ENCODE measurements around the gene AUTS2. TPM values are rescaled to one million over a fixed set of nuclear protein-coding genes. Genes with fewer than 3 reads are reported as not detected.

The AUTS2 gene
- total and polyA plus RNA-seq, 5 donors, result 7.0 to 15.4 (median 10.6) TPM

DNA sequence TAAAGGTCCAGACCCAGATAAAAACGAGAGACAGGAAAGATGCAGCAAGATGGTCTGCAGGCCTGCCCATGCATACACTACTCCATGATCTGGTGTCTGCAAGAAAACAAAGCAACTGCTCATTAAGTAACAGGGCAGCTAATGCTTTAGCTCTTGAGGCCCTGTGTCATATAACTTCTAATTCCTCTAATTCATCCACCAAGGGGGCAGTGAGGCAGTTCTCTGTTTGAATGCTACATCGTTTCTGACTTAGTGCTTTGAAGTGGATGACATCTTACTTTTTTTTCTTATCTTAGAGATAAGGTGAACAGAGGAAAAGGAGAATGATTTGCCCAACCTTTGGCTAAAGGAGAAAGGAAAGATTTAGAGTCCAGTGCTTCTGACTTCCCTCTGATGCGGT lies 619.7 kb downstream of the AUTS2 start:
- Histone ChIP-seq H3K27ac (ENCODE audit: low read length) (no peak overlapping the region), H3K27me3 (ENCODE audit: control insufficient read depth, insufficient read depth) (no peaks in the 10 kb centered on the region), H3K4me1 (ENCODE audit: control insufficient read depth, insufficient read depth, low read length) (no peaks in the 10 kb centered on the region), H3K9me3 (ENCODE audit: control insufficient read depth, low read length) (no peaks in the 10 kb centered on the region), H3K4me3 (ENCODE audit: low read length) (no peak overlapping the region)
- DNase-seq (no peak), ATAC-seq (no peak)
- intact Hi-C loops (cut with DNase I), result no loop called here
- 74% methylated on average over 3 of the region's 3 CpGs for WGBS

DNA sequence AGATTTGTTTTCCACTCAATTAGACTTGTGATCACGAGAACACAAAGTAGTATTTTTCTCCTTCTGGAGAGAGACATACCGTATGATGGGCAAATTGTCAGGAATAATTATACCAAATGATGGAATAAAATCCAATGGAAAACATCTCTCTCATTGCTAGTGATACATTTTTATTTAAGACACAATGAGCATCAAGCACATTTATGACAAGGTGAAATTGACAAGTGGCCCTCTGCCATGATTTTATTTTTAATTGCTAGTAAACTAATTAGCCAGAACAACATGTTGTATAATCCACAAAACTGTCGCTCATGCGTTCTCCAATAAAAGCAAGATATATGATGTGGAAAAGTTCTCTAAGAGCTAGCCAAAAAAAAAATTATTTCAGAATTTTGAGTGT lies 620.8 kb downstream of the AUTS2 start:
- 98% methylated on average over 4 of the region's 4 CpGs for WGBS
- no peaks in the 10 kb centered on the region for H3K9me3 ChIP-seq (ENCODE audit: control insufficient read depth, low read length)
- ATAC-seq, result no peak

DNA sequence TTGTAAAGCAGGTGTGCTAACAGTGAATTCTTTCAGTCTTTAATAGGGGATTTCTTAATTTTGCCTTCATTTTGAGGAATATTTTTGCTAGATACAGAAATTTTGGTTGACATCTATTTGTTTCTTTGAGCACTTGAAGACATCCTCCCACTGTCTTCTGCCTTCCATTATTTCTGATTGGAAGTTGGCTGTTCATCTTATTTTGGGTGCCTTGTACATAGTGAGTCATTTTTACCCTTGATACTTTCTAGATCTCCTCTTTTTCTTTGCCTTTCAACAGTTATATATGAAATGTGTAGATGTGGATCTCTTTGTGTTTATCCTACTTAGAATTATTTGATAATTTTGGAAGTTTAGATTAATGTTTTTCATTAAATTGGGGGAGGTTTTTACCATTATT lies 631.0 kb downstream of the AUTS2 start:
- Histone ChIP-seq H3K4me1 (ENCODE audit: control insufficient read depth, insufficient read depth, low read length) (no peaks in the 10 kb centered on the region), H3K27ac (ENCODE audit: low read length) (no peak overlapping the region), H3K27me3 (ENCODE audit: control insufficient read depth, insufficient read depth) (no peaks in the 10 kb centered on the region), H3K9me3 (ENCODE audit: control insufficient read depth, low read length) (no peaks in the 10 kb centered on the region), H3K4me3 (ENCODE audit: low read length) (no peak overlapping the region)
- DNase-seq, result no peak
- intact Hi-C loops (cut with DNase I), result no loop called here
- ATAC-seq, result no peak

More for the DNA sequence above, 620.8 kb downstream of the AUTS2 start:
- H3K27me3 ChIP-seq (ENCODE audit: control insufficient read depth, insufficient read depth), result no peaks in the 10 kb centered on the region
- H3K4me1 ChIP-seq (ENCODE audit: control insufficient read depth, insufficient read depth, low read length), result no peaks in the 10 kb centered on the region
- DNase-seq, result no peak
- no peak overlapping the region for H3K27ac ChIP-seq (ENCODE audit: low read length)
- H3K4me3 ChIP-seq (ENCODE audit: low read length), result no peak overlapping the region
- intact Hi-C loops (cut with DNase I), result no loop called here

DNA sequence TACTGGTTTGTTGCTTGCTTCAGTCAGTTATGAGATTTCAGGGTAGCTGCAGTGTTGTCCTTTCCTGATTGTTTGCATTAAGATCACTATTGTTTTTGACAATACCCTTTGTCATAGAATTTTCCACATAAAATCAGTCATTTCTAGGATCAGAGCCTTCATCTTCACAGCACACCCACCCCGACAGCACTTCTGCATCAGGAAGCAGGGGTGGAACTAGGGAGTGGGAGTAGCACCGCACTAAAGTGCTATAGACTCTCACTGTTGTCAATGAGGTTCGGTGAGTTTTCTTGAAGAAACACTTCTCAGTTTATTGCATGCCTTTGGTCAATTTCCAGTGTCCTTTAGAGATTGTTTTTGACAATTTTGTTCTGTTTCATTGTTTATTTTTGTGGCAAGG lies 632.5 kb downstream of the AUTS2 start:
- no peak overlapping the region for H3K4me3 ChIP-seq (ENCODE audit: low read length)
- DNase-seq, result no peak
- no peaks in the 10 kb centered on the region for H3K27me3 ChIP-seq (ENCODE audit: control insufficient read depth, insufficient read depth)
- no peaks in the 10 kb centered on the region for H3K9me3 ChIP-seq (ENCODE audit: control insufficient read depth, low read length)
- 98% methylated on average over 3 of the region's 3 CpGs for WGBS
- no peak for ATAC-seq
- no peak overlapping the region for H3K27ac ChIP-seq (ENCODE audit: low read length)
- H3K4me1 ChIP-seq (ENCODE audit: control insufficient read depth, insufficient read depth, low read length), result no peaks in the 10 kb centered on the region
- intact Hi-C loops (cut with DNase I), result no loop called here

DNA sequence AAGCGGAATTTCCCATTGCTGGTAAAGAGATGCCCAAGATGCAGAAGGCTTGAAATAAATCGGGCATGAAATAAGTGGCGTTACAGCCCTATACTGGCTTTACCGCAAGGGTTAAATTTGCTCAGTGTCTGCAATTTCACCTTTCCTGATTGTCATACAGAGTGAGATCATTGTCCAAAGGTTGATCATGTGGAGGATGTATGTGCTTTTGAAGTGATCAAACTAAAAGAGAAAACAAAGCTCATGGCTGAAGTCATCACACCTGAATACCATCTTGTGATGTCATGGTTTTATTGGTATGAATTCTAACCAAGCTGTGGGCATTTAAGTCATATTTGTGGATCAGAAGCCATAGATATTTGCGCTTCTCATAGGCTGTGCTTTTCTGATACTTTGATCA lies 635.5 kb downstream of the AUTS2 start:
- Histone ChIP-seq H3K4me3 (ENCODE audit: low read length) (no peak overlapping the region), H3K27me3 (ENCODE audit: control insufficient read depth, insufficient read depth) (no peaks in the 10 kb centered on the region), H3K27ac (ENCODE audit: low read length) (no peak overlapping the region), H3K4me1 (ENCODE audit: control insufficient read depth, insufficient read depth, low read length) (no peaks in the 10 kb centered on the region), H3K9me3 (ENCODE audit: control insufficient read depth, low read length) (no peaks in the 10 kb centered on the region)
- DNase-seq (no peak), ATAC-seq (no peak)
- intact Hi-C loops (cut with DNase I), result no loop called here
- WGBS, result 98% methylated on average over 5 of the region's 5 CpGs

DNA sequence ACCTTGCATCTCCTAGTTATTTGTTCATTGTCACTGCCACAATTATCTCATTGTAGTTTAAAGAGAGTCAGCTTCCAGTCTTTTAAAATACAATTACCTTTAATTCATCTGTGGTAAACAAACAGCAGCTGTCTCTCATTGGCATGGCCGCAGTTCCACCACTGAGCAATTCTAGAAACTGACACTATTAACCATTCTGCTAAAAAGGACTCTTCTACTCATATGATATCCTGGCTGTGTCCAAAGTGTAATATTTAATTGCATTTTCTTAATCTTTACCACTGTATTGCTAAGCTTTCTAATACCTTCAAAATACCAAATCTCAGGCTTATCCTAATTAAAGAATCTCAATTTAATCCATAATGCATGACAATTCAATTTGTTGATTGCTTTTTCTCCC lies 639.0 kb downstream of the AUTS2 start:
- Histone ChIP-seq H3K9me3 (ENCODE audit: control insufficient read depth, low read length) (no peaks in the 10 kb centered on the region), H3K27me3 (ENCODE audit: control insufficient read depth, insufficient read depth) (no peaks in the 10 kb centered on the region), H3K27ac (ENCODE audit: low read length) (no peak overlapping the region), H3K4me1 (ENCODE audit: control insufficient read depth, insufficient read depth, low read length) (no peaks in the 10 kb centered on the region), H3K4me3 (ENCODE audit: low read length) (no peak overlapping the region)
- ATAC-seq (no peak), DNase-seq (no peak)
- intact Hi-C loops (cut with DNase I), result no loop called here
- 95% methylated on average over 1 of the region's 1 CpG for WGBS

DNA sequence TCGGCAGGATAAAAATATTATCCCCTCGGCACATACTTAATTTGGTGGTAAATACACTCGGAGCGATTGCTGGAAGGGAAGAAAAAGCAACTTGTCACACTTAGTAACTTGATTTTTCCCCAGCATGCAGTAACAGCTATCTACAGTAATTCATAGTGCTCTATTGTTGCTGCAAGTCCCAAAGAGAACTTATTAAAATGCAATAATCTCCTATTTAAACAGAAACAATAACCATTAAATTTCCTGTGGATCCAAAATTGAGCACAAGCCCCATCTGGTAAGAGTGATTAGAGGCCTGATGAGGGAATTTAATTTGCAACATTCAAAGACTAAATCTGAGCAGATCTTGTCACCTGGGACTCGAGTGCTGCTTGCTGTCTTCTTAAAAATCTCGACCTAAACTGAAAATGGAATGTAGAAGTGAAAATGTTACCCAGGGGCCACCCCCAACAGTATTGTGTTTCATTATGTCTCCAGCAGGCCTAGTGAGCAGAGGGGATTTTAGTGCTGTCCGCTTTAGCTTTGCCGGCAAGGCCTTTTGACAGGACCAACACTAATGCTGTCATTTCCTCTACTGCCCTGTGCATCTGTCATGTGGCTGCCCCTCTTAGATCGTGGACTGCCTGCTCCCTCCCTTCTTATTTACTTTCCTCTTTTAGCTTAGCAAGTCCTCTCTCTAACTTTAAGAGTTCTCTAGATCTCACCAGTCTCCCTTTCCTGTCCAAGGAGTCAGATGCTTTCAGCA lies 639.7 kb downstream of the AUTS2 start:
- no peaks in the 10 kb centered on the region for H3K4me1 ChIP-seq (ENCODE audit: control insufficient read depth, insufficient read depth, low read length)
- H3K27me3 ChIP-seq (ENCODE audit: control insufficient read depth, insufficient read depth), result no peaks in the 10 kb centered on the region
- DNase-seq (no peak), ATAC-seq (no peak)
- WGBS, result 67% methylated on average over 9 of the region's 9 CpGs
- no peak overlapping the region for H3K27ac ChIP-seq (ENCODE audit: low read length)
- H3K4me3 ChIP-seq (ENCODE audit: low read length), result no peak overlapping the region
- H3K9me3 ChIP-seq (ENCODE audit: control insufficient read depth, low read length), result no peaks in the 10 kb centered on the region
- intact Hi-C loops (cut with DNase I), result no loop called here

DNA sequence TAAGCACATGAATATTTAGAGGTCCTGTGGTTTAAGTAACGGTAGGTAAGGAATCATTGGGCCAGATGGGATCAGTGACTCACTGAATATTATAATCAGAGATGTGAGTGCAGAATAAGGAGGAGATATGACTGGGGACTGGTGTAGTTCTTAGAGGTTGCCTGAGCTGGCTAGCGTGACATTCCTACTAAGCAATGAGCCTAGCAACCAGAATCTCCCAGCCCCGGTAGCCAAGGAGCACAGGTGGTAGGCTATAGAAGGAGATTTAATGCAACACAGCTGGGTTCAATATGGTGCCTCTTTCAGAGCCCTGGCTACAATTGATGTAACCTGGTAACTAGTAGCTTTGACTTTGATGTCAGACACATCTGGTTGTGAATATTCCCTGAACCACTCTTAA lies 641.6 kb downstream of the AUTS2 start:
- Histone ChIP-seq H3K27ac (ENCODE audit: low read length) (no peak overlapping the region), H3K27me3 (ENCODE audit: control insufficient read depth, insufficient read depth) (no peaks in the 10 kb centered on the region), H3K4me3 (ENCODE audit: low read length) (no peak overlapping the region), H3K9me3 (ENCODE audit: control insufficient read depth, low read length) (no peaks in the 10 kb centered on the region), H3K4me1 (ENCODE audit: control insufficient read depth, insufficient read depth, low read length) (no peaks in the 10 kb centered on the region)
- WGBS, result 98% methylated on average over 3 of the region's 3 CpGs
- intact Hi-C loops (cut with DNase I), result no loop called here
- DNase-seq (no peak), ATAC-seq (no peak)

DNA sequence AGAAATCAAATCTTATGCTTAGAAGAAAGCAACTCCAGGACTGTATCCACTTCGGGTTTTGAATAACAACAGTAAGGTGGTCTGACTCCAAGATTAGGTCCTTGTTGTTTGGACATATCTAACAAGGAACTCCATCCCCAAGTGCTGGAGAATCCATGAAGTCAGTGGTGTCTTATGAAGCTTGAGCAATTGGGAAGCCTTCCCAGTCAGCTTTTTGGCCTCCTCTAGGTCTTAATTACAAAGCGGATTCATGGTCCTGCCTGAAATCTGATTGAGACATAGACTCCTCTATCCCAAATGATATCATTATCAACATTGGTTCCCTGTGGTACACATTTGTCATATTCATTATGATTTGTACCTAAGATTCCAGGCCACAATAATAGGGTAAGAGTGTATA lies 642.6 kb downstream of the AUTS2 start:
- intact Hi-C loops (cut with DNase I), result no loop called here

DNA sequence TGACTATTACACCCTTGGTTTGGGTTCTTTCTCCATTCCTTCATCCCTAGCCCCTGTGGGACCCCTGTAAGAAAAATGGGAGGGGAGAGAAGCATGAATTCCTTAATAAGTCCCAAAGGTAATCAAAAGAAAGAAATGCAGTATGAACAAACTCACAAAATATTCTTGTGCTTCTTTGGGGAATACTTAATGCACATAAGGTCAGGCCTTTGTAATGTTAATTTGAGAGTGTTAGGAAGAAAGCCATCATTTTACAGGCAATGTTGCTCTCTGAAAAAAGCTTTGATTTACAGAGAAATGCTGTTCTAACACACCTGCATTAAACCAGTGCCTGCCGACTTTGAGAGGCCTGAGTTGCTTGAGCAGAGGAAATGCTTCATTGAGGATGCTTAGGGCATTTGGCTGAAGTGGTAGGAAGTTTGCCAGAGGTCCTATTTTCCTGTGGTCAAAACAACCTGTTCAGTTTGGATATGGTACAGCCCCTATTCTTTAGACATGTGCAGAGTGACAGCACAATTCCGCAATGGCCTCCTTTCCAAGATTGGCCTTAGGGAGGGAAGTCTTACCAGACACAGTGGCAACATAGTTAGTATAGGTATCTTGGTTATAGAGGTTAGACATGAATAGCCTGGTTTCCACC lies 643.4 kb downstream of the AUTS2 start:
- Histone ChIP-seq H3K9me3 (ENCODE audit: control insufficient read depth, low read length) (no peaks in the 10 kb centered on the region), H3K27ac (ENCODE audit: low read length) (no peak overlapping the region), H3K4me1 (ENCODE audit: control insufficient read depth, insufficient read depth, low read length) (no peaks in the 10 kb centered on the region), H3K27me3 (ENCODE audit: control insufficient read depth, insufficient read depth) (no peaks in the 10 kb centered on the region), H3K4me3 (ENCODE audit: low read length) (no peak overlapping the region)
- ATAC-seq (no peak), DNase-seq (no peak)
- 79% methylated on average over 2 of the region's 2 CpGs for WGBS
- intact Hi-C loops (cut with DNase I), result no loop called here

More for the DNA sequence above, 642.6 kb downstream of the AUTS2 start:
- Histone ChIP-seq H3K4me3 (ENCODE audit: low read length) (no peak overlapping the region), H3K27me3 (ENCODE audit: control insufficient read depth, insufficient read depth) (no peaks in the 10 kb centered on the region), H3K9me3 (ENCODE audit: control insufficient read depth, low read length) (no peaks in the 10 kb centered on the region), H3K27ac (ENCODE audit: low read length) (no peak overlapping the region), H3K4me1 (ENCODE audit: control insufficient read depth, insufficient read depth, low read length) (no peaks in the 10 kb centered on the region)
- 95% methylated on average over 2 of the region's 2 CpGs for WGBS
- DNase-seq (no peak), ATAC-seq (no peak)

DNA sequence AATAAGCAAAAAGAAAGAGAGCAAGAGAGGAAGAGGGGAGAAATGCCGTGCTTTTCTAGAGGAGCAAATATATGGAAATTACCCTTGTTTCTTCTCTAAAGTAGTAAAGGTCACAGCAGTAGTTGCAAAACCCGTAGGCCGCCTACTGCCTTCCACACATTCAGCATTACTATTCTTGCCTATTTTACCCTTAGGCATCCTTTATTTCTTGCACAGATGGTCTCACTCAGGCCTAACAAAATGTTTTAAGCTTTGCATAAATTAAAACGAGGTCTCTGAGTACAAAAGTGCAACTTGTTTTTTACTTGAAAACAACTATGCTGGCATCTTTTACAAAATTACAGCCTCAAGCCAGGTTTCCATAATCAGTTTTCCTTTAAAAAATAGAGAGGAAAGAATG lies 644.6 kb downstream of the AUTS2 start:
- H3K9me3 ChIP-seq (ENCODE audit: control insufficient read depth, low read length), result no peaks in the 10 kb centered on the region
- no peaks in the 10 kb centered on the region for H3K27me3 ChIP-seq (ENCODE audit: control insufficient read depth, insufficient read depth)
- H3K27ac ChIP-seq (ENCODE audit: low read length), result no peak overlapping the region
- intact Hi-C loops (cut with DNase I), result no loop called here
- no peak for DNase-seq
- ATAC-seq, result no peak
- WGBS, result 91% methylated on average over 4 of the region's 4 CpGs
- no peaks in the 10 kb centered on the region for H3K4me1 ChIP-seq (ENCODE audit: control insufficient read depth, insufficient read depth, low read length)
- no peak overlapping the region for H3K4me3 ChIP-seq (ENCODE audit: low read length)

Data from right cardiac atrium (tissue), 5 donors.